GM12891 (cell line): ENCODE data around the gene AATK.

Source experiments
- PAX5 ChIP-seq: IDR thresholded peaks from 2 replicates; pipeline ENCODE4 v1.6.1; 2011; ENCODE audit warnings: low read length, moderate library complexity, mild to moderate bottlenecking; ENCODE audit not compliant: insufficient read depth, severe bottlenecking
- POLR2A ChIP-seq: IDR thresholded peaks from 2 replicates; pipeline ENCODE4 v1.6.1; 2011; ENCODE audit warnings: low read depth, low read length, control low read depth
- POLR2AphosphoS5 ChIP-seq: IDR thresholded peaks from 2 replicates; pipeline ENCODE4 v1.6.1; 2011; ENCODE audit warnings: low read depth, low read length, control low read depth
- POU2F2 ChIP-seq: IDR thresholded peaks from 2 replicates; pipeline ENCODE4 v1.6.1; 2011; ENCODE audit warnings: low read depth, mild to moderate bottlenecking, control low read depth, low read length, moderate library complexity

GRCh38 chr17:81160306-81160705 is 5.7 kb downstream of the AATK start:
- no peak for TF ChIP-seq POLR2AphosphoS5
- no peak for TF ChIP-seq POLR2A
- no peak for TF ChIP-seq PAX5
- TF ChIP-seq POU2F2, result no peak
